HPDE6-E6E7 (cell line): Measurements from ENCODE around the gene NLGN4Y.

ENCODE experiments used
- DNase-seq: peaks from one replicate; pipeline ENCODE4 v3.0.0; 2011; ENCODE audit warnings: missing footprints; ENCODE audit errors: extremely low spot score

Gene NLGN4Y

DNA sequence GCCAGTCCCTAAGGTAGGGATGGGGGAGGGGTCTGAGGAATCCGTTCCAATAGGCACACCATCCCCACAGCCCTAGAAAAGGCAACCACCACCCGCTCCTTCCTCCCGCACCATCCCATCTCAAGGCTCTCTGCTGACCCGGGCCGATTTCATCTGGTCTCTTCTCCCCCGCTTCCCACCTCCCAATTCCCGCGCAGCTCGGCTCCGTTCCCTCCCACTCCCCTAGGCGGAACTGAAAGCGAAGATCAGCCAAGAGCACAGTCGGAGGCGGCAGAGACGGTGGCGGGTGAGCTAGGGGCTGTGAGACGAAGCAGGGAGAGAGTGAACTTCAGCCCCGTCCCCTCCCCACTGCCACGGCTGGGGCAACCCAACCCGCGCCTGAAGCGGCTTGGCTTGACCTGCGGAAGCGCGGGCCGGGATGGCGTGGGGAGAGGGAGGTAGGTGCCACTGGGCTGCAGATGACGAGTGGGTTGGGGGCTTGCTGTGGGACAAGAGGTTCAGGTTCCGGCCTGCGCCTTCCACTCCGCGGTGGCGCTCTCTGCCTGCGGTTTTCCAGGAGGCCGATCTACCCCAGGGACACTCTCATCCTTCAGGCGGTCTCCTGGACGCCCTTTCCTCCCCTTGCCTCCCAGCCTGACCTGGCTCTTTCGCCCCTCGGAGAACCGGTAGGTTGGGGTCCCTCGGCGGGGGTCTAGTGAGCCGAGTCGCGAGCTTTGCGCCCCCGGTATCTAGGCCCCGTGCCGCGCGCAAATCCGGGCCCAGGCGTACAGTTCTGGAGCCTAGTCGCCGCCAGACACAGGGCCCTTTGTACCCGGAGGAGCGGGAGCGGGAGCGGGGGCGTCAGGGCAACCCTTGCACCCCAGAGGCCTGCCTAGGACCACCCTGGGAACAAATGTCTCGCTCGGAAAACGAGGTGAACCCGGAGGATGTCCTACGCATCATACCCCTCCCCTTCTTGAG is at the start of gene NLGN4Y:
NLGN4Y (plus strand) TSS at position 258 of the 960 bp plus-strand sequence. CDS start 97,591 bp downstream, outside the sequence.
- DNase-seq, result no peak

DNA sequence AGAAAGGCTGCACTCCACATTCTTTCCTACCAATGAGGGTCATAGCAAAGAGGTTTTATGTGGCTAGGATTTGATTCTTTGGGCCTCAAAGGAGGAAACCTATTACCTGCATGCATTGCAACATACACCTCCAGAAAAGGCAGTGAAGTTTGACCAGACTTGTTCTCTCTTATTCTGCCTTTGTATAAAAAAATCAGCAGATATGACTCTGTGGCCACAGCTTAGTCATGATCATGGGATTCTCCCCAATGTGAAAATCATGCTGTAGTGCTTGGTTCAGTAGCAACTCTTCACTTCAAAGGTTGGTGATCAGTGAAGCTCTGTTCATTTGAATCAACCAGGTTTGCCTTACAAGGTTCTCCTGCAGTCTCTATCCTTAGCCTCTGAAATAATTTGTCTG is 38.4 kb upstream of the NLGN4Y start:
- DNase-seq, result no peak

- no peak for DNase-seq
Measured at GRCh38 chrY:14490226-14490625, 34.1 kb upstream of the NLGN4Y start.

DNA sequence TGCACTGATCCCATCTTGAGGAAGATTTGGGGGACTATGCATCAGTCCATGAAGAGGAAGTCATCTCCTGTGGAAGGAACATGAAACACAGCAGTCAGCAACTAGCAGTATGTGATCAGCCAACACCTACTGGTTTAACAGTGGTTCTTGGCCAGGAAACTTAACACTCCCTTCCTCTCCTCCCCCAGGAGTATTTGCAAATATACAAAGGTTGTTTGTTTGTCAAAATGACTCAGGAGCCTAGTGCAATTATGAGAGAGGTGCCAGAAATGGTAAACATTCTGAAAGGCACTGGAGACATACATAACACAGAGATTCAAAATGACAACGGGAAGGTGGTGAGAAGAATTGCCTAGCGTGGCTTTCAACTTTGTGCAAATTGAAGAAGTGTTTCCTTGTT is 26.3 kb upstream of the NLGN4Y start:
- no peak for DNase-seq

- no peak for DNase-seq
Measured at GRCh38 chrY:14504592-14504991, 19.7 kb upstream of the NLGN4Y start.

GRCh38 chrY:14522379-14522950 is 1.9 kb upstream of the NLGN4Y start:
- DNase-seq, result no peak

GRCh38 chrY:14523491-14524271 is 648 bp upstream of the NLGN4Y start:
- DNase-seq, result no peak

DNA sequence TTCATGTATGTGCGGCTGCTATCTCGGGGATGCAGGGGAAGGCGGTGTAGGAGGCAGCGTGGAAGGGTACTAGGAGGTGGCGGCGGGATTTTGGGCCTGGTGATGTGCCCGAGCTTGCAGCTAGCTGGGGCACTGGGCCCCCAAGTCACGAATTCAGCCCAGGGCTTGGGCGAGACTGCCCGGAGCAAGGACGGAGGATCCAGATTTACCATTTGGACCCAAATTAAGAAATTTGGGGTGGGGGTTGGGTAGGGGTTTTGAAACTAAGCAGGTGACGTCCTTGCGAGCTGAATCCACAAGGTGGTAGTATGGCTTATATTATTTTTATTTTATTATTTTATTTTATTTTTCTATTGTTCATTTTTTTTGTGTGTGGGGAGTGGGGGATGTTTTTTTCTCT is 986 bp downstream of the NLGN4Y start:
- DNase-seq, result no peak

DNA sequence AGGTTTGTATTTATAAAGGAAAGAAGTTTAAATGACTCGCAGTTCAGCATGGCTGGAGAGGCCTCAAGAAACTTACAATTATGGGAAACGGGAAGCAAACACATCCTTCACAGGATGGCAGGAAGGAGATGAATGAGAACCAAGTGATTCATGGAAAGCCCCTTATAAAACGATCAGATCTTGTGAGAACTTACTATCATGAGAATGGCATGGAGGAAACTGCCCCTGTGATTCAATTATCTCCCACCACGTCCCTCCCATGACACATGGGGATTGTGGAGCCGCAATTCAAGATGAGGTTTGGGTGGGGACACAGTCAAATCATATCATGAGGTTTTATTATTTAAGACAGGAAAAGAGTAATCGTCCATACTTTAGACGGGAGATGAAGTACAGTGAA is 4.0 kb downstream of the NLGN4Y start:
- DNase-seq, result no peak

- DNase-seq, result no peak
Measured at GRCh38 chrY:14536703-14537102, 12.4 kb downstream of the NLGN4Y start.

DNA sequence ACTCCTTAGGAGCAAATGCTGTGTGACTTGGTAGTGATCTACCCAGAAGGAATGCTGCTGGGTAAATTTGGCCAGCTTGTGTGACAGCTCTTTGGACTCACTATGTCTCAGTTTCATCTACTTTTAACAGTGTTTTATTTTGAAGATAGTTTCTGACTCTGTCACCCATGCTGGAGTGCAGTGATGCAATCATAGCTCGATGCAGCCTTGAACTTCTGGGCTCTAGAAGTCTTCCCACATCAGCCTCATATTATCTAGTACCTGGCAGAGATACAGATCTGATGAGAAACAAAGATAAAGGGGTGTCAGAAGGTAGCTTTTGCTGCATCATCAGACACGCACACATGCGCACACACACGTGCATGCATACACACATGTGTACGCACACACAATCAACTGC is 19.2 kb downstream of the NLGN4Y start:
- DNase-seq, result no peak

- no peak for DNase-seq
Measured at GRCh38 chrY:14581294-14581693, 57.0 kb downstream of the NLGN4Y start.

GRCh38 chrY:14586725-14587124 is 62.4 kb downstream of the NLGN4Y start:
- DNase-seq, result no peak

DNA sequence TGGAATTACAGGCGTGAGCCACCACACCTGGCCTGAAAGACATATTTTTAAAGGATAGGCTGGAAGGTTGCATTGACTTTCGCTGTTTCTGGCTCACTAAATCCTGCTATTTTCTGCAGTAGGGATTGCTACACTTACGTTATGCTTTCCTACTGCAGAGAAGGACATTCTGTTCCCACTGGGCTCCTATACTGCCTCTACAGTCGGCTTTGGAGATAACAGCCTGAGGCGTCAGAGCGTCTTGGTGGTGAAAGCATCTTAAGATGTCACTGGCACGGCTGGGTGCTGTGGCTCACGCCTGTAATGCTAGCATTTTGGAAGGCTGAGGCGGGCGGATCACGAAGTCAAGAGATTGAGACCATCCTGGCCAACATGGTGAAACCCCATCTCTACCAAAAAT is 77.0 kb downstream of the NLGN4Y start:
- DNase-seq, result no peak

GRCh38 chrY:14617625-14618024 is 93.3 kb downstream of the NLGN4Y start:
- no peak for DNase-seq

DNA sequence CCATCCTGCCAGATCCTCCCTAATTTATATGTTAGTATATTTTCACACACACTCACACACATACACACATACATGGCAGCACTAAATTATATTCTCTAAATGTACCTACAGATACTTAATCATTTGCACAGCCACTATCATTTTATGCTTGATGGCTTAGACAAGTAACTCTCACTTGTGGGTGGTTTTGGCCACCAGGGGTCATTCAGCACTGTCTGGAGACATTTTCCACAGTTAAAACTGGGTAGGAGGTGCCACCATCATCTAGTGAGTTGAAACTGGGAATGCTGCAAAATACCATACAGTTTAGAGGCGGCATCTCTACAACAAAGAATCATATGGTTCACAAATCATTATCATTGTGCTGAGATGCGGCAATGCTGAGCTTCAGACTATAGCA is 94.2 kb downstream of the NLGN4Y start:
- DNase-seq, result no peak

GRCh38 chrY:14628208-14628607 is 103.9 kb downstream of the NLGN4Y start:
- DNase-seq, result no peak

DNA sequence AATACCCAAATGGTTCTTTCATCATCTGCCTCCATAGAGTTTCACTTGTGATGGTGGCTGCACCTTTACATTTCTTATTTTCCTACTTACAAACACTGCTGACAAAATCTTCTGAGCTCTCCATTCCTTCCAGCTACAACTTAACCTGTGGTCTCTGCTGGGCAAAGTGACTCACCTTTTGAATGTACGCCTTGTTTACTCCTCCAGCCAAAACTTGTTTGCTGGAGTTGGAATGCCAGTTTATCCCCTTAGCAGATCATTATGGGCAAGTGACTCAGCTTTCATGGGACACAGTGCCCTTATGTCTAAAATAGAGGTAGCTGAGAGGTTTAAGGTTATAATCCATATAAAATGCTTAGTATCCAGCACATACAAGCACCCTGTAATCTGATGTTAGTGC is 107.3 kb downstream of the NLGN4Y start:
- DNase-seq, result no peak

DNA sequence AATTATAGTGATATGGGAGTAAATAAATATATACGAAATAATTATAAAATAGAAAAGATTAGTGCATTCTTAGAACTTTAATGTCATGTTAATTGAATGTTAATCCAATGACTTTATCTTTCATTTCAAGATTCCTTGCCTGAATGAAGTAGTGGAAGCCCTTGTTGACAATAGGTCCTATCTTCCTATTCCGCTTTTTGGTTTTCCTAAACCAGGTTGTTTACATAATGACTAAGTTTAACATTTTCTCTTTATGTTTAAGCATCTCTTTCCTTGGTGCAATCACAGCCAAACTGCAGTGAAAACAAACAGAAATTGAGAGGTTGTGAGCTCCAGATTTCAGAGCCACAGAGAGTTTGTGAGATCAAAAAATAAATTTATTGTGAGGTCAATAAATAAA is 109.4 kb downstream of the NLGN4Y start:
- no peak for DNase-seq

DNA sequence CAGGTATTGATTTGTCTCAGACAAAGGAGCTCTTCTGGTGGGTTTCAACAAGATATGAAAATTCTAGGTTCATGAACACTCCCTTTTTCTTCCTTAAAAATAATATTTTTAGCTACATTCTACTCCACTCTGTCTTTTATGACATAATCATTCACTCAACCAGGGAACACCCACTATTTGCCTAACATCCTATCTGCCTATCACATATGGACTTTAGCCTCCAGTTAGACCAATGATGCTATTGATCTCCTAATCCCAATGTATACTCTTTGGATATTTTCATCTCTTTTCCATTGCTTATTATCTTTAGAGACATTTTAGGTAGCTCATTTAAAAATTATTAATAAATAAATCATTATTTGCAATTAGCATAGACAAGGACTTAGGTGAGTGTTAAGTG is 110.6 kb downstream of the NLGN4Y start:
- no peak for DNase-seq

GRCh38 chrY:14637551-14637950 is 113.2 kb downstream of the NLGN4Y start:
- no peak for DNase-seq

DNA sequence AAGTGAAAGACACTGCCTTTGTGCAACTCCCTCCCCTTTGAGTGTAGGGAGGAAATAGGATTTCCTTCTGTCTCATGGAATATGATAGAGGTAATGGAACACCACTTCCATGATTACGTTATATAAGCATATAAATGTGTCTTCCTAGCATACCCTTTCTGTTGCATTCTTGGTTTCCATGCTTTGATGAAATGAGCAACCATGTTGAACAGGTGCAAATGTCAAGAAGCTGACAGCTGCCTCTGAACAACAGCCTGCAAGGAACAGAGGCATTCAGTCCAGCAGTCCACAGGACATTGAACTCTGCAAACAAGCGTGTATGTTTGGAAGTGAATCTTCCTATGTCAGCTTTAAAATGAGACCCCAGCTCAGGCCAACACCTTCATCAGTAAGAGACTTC is 117.5 kb downstream of the NLGN4Y start:
- no peak for DNase-seq
